GM18519 (cell line): ENCODE measurements around the gene PUS1.

Source experiments
- ATAC-seq: cut with Tn5 transposase; IDR thresholded peaks from one replicate; pipeline ENCODE4 v1.9.1; 2021; ENCODE audit warnings: mild to moderate bottlenecking, moderate library complexity; ENCODE audit not compliant: unreplicated experiment, low FRiP score

PUS1 gene

GRCh38 chr12:131915000-131915689 lies 13.9 kb upstream of the PUS1 start:
- no peak for ATAC-seq

DNA sequence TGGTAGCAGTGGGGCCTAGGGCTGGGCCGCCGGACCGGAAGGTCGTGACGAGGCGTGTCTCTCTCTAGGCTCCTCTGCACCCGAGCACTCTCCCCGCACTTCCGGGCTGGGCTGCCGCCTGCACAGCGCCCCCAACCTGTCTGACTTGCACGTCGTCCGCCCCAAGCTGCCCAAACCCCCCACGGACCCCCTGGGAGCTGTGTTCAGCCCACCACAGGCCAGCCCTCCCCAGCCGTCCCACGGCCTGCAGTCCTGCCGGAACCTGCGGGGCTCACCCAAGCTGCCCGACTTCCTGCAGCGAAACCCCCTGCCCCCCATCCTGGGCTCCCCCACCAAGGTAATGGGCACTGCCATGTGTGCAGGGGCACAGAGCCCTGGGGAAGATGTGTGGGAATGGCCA lies 13.3 kb upstream of the PUS1 start:
- no peak for ATAC-seq

GRCh38 chr12:131916306-131917138 lies 12.6 kb upstream of the PUS1 start:
- ATAC-seq = no peak

GRCh38 chr12:131917139-131917710 lies 11.9 kb upstream of the PUS1 start:
- no peak for ATAC-seq

- ATAC-seq = no peak
These were observed 11.3 kb upstream of the PUS1 start for GRCh38 chr12:131917711-131918306.

GRCh38 chr12:131918311-131919050 lies 10.6 kb upstream of the PUS1 start:
- ATAC-seq = no peak

DNA sequence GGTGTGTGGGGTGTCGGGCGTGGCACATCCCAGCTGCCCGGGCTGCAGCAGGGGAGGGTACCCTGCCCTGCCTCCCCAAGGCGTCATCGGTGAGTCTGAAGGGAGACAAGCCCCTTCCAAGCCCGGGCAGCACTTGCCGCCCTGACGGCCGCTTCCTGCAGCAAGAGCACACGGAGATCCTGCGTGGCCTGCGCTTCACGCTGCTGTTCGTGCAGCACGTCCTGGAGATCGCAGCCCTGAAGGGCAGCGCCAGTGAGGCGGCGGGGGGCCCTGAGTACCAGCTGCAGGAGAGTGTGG lies 10.1 kb upstream of the PUS1 start:
- no peak for ATAC-seq

GRCh38 chr12:131919366-131920156 lies 9.5 kb upstream of the PUS1 start:
- ATAC-seq = no peak

DNA sequence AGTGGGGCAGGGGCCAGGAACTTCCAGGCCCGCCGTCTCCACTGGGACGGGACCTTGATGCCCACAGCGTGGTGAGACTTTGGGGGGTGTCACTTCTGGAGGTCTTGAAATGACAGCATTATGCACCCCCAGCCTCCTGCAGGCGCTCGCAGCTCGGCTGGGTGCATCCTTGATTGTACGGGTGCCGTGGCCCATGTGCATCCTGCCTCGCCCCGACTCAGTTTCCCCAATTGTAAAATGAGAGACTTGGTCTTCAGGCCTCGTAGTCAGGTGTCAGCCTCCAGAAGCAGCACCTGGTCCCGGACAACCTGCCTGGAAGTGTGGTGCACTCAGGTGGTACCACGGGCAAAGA lies 8.9 kb upstream of the PUS1 start:
- ATAC-seq = no peak

DNA sequence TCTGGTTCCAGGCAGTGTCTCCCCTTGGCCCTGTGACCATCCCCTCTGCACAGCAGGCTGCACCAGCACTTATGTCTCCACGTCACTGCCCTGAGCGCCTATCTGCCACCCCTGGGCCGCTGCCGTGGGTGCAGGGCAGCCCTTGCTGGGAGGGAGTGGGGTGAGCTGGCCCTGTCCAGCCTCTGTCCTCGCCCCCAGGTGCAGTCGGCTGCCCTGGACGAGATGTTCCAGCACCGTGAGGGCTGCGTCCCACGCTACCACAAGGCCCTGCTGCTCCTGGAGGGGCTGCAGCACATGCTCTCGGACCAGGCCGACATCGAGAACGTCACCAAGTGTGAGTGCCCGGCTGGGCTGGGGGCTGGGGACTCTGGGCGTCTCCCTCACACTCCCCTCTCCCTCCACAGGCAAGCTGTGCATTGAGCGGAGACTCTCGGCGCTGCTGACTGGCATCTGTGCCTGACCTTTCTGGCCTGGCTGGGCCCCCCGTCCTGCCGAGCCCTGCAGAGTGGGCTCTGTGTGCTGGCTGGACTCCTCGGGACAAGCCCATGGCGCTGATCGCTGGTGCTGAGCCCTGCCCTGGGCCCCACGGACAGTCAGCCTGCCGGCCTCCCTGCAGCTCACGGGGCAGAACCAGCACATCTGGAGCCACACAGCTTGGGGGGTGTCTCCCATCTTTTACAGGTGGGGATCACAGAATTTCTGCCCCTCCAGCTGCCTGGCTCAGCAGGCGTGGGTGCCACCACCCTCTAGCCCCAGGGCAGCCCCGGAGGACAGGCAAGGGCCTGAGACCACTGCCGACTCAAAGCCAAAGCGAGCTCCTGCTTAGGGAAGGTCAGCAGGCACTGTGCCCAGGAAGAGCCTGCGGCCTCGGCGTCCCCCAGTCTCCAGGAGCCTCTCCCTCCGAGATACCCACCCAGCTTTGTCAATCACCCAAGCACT lies 7.9 kb upstream of the PUS1 start:
- no peak for ATAC-seq

DNA sequence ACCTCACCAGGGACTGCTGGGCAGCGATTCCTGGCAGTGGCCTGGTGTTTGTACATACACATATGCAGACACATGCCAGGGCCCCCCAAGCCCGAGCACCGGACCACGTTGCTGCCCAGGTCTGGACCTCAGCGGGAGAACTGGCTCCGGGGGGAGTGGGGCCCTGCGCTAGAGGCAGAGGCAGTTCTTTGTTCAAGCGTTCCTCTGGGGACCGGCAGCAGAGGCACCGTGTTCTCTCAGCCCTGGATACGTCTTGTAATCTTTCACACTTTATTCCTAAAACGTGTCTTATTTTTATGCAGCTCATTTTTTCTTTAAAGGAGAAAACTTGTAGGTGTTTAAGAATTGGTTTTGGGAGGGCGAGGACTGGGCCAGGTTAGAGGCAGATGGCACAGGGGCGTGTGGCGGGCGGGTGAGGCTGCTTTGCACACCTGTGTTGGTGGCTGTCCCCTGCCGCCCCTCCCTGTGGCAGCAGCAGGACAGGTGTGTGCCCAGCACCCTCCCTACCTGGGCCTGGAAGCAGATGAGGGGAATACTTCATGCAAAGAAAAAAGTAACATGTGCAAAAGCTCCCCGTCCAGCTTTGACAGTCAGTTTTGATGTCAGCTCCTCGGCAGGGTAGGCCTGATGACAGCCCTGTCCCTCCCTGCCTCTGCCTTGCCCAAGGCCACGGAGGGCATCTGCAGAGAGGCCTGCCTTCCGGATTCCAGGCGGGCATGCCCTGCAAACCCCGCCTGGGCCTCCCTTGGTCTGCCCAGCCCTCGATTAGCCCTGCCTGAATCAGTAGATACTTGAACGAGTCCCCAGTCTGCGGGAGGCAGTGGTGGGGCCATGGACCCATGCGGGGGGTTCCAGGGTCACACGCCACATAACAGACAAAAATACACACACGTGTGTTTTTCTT lies 7.0 kb upstream of the PUS1 start:
- ATAC-seq = no peak

DNA sequence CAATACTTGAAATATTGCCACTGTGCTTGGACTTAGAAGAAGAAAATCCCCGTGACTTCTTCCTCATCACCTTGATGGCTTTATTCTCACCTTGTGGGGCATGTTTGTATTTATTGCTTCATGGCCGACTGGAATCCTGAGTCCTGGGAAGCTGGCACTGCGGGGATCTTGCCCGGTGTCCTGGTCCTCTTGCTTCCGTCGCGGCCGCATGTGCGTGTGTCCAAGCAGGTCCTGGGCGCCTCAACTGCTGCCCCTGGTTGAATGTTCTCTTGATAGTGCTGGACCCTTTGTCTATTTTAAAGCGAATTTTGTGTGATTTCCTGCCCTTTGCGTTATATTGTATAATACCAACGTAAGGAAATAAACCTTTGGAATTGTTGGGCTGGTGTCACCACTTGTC lies 6.3 kb upstream of the PUS1 start:
- no peak for ATAC-seq

GRCh38 chr12:131923260-131923659 lies 5.8 kb upstream of the PUS1 start:
- ATAC-seq = peak; percentile 52

GRCh38 chr12:131927110-131928079 lies 1.7 kb upstream of the PUS1 start:
- ATAC-seq = no peak

- ATAC-seq = no peak
These were observed 881 bp upstream of the PUS1 start for GRCh38 chr12:131928080-131928710.
